Activated naive CD8-positive, alpha-beta T cell treated with anti-CD3 and anti-CD28 coated beads, Interleukin-2, amount 50 U/mL, for 16 hours (primary cell): ENCODE results near the gene GTF2E1.

Experiments used
- DNase-seq: peaks from one replicate; pipeline ENCODE4 v3.0.0-alpha.2; 2020; ENCODE audit warnings: low read depth, low spot score

Gene GTF2E1

DNA sequence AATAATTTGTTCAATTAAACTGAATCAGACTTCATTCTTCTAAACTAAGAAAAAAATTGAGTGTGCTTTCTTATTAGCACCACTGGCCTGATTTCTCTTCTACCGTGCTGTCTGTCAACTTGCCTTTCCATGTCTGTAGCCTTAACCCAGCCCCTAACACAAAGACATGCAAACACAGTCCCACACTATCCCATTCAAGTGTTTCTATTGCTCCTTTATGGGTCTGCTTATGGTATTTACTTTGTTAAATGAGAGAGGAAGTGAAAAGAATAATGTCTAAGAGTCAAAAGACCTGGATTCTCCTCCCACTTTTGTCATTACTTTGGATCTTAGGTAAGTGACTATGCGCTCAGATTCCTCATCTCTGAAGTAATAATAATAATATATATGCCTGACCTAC is 55.3 kb downstream of the GTF2E1 start:
- DNase-seq: no peak

DNA sequence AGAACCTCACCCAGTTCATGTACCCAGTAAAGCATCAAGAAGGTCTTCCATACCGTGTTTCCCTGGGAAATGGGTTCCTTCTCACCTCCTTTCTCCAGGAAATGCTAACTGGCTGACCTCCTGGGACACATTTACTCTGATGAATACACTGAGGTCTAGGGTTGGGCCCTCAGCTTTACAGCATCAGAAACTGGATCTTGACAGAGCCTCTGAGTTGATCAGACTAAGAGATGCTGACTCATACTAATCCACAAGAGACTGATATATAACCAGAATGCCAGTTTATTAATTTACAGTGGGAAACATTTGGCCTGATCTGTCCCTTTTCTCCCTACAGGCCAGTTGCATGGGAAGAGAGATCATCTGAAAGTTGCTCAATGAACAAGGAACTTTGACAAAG is 55.8 kb downstream of the GTF2E1 start:
- DNase-seq: no peak

DNA sequence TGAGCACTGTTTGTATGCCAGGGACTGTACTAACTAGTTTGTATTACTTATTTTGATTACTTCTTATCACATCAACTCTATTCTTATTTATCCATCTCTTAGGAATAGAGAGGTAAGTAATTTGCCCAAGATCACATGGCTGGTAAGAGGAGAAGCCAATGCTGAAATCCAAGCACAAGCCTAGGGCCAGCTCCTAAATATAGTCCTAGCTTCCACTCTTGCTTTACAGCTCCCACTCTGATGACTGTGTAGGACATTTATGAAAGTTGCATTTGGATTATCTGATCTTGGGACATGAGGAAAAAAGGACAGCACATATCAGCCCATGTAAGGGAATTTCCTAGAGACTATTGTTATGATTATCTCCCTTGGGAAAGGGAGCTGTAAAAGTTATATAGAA is 58.1 kb downstream of the GTF2E1 start:
- DNase-seq: no peak

DNA sequence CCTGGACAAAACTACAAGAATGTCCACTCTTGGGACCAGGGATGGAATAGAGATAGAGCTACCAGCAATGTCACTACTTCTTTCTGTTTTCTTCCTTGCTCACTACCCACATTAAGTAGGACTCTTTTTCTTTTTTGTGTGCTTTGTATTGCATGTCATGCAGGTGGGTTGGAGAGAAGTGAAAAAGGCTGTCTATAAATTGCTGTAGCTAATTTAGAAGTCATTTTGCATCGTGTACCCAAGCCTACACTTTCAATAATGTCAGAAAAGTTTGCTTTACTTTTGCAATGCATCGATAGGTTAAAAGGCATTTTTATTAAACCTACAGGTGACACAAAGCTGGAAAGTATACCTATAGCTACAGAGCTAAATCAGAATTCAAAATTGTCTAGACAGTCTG is 58.9 kb downstream of the GTF2E1 start:
- DNase-seq: no peak

DNA sequence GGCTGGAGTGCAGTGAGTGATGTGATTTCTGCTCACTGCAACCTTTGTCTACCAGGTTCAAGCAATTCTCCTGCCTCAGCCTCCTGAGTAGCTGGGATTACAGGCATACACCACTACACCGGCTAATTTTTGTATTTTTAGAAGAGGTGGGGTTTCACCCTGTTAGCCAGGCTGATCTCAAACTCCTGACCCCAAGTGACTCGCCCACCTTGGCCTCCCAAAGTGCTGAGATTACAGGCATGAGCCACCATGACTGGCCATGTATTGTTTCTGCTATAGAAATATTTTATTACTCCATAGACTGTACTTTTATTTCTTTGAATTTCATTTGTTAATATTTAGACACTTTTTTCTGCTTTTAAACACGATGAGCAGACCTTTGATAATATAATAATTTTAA is 60.4 kb downstream of the GTF2E1 start:
- no peak for DNase-seq

DNA sequence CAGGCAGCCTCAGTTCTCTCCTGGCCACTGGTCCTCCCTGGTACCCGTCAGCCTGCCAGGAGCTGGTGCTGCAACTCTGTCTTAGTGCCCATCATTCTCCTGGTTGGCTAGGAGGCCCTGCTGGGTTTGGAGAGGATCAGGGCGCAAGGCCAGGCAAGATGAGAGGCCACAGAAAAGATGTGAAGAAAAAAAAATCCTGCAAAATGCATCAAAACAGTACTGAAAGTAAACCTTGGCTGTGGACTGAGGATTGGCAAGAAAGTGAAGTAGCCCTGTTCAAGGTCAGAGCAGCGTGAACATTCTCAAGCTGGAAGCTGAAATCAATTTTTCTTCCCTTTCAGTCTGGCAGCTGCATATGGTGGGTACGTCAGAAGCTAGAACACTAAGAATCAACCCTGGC is 74.2 kb downstream of the GTF2E1 start:
- no peak for DNase-seq

DNA sequence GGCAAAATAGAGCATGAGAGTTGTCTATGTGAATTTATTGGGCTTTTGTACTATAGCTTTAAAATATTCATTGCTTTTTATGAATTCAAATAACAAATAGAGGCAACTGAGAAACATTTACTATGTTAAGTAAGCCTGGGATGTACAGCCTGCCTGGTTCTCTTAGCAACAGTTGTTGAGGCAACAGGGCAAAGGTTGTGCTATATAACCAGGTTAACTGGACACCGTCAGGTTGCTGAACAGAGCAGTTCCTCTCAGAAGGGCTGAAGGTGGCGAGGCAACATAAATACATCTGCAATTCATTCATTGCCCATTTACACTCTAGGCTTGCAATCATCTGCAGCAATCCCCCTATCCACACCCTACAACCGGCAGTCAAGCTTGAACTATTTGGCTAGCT is 78.2 kb downstream of the GTF2E1 start:
- no peak for DNase-seq

DNA sequence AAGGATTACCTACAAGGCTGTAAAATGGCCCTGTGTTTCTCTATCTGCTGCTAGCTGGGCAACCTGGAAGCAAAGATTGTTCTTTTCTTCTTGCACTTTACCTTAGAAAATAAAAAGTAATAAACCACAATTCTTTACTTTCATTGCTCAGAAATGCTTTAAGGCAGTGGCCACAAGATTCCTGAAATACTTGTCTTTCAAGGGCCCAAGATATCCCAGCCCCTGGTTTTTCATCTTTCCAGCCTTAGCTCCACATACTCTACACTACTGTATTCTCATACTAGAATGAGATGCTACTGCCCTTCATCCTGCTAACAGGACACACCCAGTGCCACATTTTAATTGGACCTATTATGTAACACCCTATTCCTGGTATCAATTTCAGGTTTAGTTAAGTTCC is 78.9 kb downstream of the GTF2E1 start:
- DNase-seq: no peak

DNA sequence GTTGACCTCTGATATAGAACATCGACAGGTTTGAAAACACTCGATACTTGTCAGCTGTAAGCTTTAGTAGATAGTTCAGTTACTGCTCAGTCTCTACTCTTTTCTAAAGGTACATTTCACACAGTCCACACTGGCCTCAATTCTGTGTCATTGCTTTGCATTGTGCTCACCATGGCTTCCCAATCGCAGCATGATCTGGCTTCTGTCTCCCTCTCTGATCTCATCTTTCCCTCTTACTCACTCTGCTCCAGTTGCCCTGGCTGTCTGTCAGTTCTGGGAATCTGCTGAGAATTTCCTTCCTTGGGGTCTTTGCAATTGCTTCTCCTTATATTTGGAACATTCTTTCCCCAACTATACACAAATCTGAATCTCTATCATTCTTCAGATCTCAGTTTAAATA is 80.6 kb downstream of the GTF2E1 start:
- no peak for DNase-seq

DNA sequence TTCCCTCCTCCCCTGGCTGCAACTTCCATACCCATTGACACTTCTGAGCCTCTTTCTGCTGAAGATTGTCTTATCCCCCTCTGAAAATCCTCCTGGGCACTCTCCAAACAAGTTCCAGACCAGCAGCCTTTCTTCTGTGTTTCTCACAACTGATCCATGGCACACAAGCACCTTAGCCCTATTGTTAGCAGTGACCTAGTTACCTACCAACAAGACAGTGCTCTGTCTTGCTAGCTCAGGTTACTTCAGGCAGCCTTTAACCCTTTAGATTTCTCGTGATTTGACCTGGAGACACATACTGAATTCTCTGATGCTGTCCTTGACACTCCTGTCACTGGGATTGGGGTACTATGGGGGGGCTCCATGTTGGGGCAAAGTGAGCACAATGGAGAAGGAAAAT is 82.1 kb downstream of the GTF2E1 start:
- no peak for DNase-seq

DNA sequence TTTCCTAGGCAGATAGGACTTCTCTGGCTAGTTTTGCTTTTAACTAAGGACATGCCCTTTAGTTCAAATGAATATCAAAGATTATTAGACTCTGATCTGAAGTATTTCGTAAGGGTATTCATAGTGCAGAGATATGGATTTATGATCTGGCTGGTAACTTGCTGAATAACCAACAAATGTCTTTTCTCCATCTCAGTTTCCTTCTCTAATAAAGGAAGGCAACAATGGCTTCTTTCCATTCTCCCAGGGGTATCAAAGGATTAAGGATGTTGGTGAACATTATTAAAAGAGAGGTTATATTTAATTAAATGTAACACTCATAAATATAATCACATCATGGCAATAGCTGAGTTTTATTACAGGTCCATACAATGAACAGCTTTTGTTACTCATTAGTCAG is 86.3 kb downstream of the GTF2E1 start:
- DNase-seq: no peak

DNA sequence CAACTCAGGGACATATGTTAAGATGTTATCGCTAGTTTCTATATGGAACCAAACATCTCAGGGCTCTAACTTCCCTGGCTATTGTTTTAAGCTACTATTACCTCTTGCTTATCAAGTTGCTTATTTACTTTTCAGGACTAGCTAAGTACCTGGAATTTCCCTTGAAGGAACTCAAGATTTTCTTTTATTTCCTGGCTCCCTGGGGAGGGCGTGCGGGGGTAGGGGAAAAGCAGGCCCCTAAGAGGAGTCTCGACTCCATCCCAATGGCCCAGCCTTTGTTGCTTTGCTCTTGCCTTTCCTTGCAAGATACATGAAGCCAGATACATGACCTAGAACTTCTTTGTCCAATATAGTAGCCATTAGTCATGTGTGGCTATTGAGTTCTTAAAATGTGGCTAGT is 88.5 kb downstream of the GTF2E1 start:
- no peak for DNase-seq
